B cell (primary cell): ENCODE data around the gene LAG3.

Source experiments
- EZH2 ChIP-seq: IDR thresholded peaks from 2 replicates; pipeline ENCODE4 v1.6.1; 2012; ENCODE audit warnings: borderline replicate concordance, low read depth, mild to moderate bottlenecking, moderate library complexity, low read length; ENCODE audit not compliant: insufficient read depth, poor library complexity, severe bottlenecking
- TF ChIP-seq, protein P1 (sequence below): fragments of 200-600 bp; IDR thresholded peaks from one replicate; pipeline ENCODE4 v1.8.0; 2022; ENCODE audit warnings: antibody characterized with exemption, mild to moderate bottlenecking

DNA sequence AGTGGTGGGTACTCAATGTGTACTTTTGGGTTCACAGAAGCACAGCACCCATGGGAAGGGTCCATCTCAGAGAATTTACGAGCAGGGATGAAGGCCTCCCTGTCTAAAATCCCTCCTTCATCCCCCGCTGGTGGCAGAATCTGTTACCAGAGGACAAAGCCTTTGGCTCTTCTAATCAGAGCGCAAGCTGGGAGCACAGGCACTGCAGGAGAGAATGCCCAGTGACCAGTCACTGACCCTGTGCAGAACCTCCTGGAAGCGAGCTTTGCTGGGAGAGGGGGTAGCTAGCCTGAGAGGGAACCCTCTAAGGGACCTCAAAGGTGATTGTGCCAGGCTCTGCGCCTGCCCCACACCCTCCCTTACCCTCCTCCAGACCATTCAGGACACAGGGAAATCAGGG is 47.8 kb downstream of the LAG3 start:
- TF ChIP-seq, protein P1, sequence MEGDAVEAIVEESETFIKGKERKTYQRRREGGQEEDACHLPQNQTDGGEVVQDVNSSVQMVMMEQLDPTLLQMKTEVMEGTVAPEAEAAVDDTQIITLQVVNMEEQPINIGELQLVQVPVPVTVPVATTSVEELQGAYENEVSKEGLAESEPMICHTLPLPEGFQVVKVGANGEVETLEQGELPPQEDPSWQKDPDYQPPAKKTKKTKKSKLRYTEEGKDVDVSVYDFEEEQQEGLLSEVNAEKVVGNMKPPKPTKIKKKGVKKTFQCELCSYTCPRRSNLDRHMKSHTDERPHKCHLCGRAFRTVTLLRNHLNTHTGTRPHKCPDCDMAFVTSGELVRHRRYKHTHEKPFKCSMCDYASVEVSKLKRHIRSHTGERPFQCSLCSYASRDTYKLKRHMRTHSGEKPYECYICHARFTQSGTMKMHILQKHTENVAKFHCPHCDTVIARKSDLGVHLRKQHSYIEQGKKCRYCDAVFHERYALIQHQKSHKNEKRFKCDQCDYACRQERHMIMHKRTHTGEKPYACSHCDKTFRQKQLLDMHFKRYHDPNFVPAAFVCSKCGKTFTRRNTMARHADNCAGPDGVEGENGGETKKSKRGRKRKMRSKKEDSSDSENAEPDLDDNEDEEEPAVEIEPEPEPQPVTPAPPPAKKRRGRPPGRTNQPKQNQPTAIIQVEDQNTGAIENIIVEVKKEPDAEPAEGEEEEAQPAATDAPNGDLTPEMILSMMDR: no peak
- no peak for TF ChIP-seq EZH2
